CD4-positive, alpha-beta T cell treated with Interleukin-4 for 1 hour (primary cell): Measurements from ENCODE around the gene KRTAP10-1.
"Not testable (repeated sequence)": the region's sequence is repeated elsewhere in the genome, so short reads cannot be mapped to it uniquely, and the experiment has no call there.

Source experiments
- DNase-seq, 2 donors: peaks; one replicate each; pipeline ENCODE4 v3.0.0-alpha.2; 2020 to 2022

KRTAP10-1 gene

GRCh38 chr21:44569861-44570517, 30.0 kb upstream of the KRTAP10-1 start:
- DNase-seq: no peak

- no peak for DNase-seq
These were observed 28.9 kb upstream of the KRTAP10-1 start for GRCh38 chr21:44568667-44569556.

GRCh38 chr21:44568261-44568660, 28.3 kb upstream of the KRTAP10-1 start:
- no peak for DNase-seq

- no peak for DNase-seq
These were observed 27.6 kb upstream of the KRTAP10-1 start for GRCh38 chr21:44567481-44568171.

GRCh38 chr21:44566403-44566802, 26.4 kb upstream of the KRTAP10-1 start:
- no peak for DNase-seq

- DNase-seq: peak in 1 of 2 donors; percentile 18
These were observed 25.0 kb upstream of the KRTAP10-1 start for GRCh38 chr21:44564886-44565598.

- DNase-seq: no peak
These were observed 24.1 kb upstream of the KRTAP10-1 start for GRCh38 chr21:44564099-44564498.

GRCh38 chr21:44558695-44559094, 18.7 kb upstream of the KRTAP10-1 start, which contains the start of gene KRTAP10-3:
TSS of gene KRTAP10-3 (minus strand) at chr21:44558795. CDS start at chr21:44558715, 80 bp downstream.
- no peak for DNase-seq

GRCh38 chr21:44558329-44558675, 18.3 kb upstream of the KRTAP10-1 start:
- DNase-seq: not testable (repeated sequence)

- DNase-seq: no peak
These were observed 17.7 kb upstream of the KRTAP10-1 start for GRCh38 chr21:44557491-44558328.

GRCh38 chr21:44556879-44557278, 16.9 kb upstream of the KRTAP10-1 start:
- DNase-seq: no peak

GRCh38 chr21:44555200-44555875, 15.3 kb upstream of the KRTAP10-1 start:
- DNase-seq: no peak

GRCh38 chr21:44552681-44553080, 12.7 kb upstream of the KRTAP10-1 start:
- DNase-seq: no peak

GRCh38 chr21:44552136-44552535, 12.1 kb upstream of the KRTAP10-1 start:
- no peak for DNase-seq

GRCh38 chr21:44551340-44551961, 11.5 kb upstream of the KRTAP10-1 start, which contains the start of gene KRTAP10-2:
TSS of gene KRTAP10-2 (minus strand) at chr21:44551505. CDS start at chr21:44551458, 47 bp downstream.
- DNase-seq: no peak

GRCh38 chr21:44550807-44551206, 10.8 kb upstream of the KRTAP10-1 start:
- no peak for DNase-seq

- not testable (repeated sequence) for DNase-seq
These were observed 10.3 kb upstream of the KRTAP10-1 start for GRCh38 chr21:44550285-44550684.

GRCh38 chr21:44549525-44550211, 9.7 kb upstream of the KRTAP10-1 start:
- DNase-seq: no peak

GRCh38 chr21:44548922-44549321, 8.9 kb upstream of the KRTAP10-1 start:
- DNase-seq: no peak

GRCh38 chr21:44548381-44548780, 8.4 kb upstream of the KRTAP10-1 start:
- DNase-seq: no peak
